Left kidney (tissue), 2 donors: ENCODE results near the gene TMEM44. TPM values are rescaled to one million over a fixed set of nuclear protein-coding genes. Genes with fewer than 3 reads are reported as not detected.
"Not testable (repeated sequence)": the region's sequence is repeated elsewhere in the genome, so short reads cannot be mapped to it uniquely, and the experiment has no call there.

ENCODE experiments used
- DNase-seq: peaks from one replicate; pipeline ENCODE4 v3.0.0-alpha.2; 2013
- polyA plus RNA-seq: library from polyadenylated mRNA; unstranded; fragments of 120-200 nt; gene quantifications from one replicate; pipeline ENCODE4 v1.2.1, GENCODE V29; 2013; ENCODE audit not compliant: insufficient read length

Gene TMEM44
- polyA plus RNA-seq, 1 donor, result 22.6 TPM

DNA sequence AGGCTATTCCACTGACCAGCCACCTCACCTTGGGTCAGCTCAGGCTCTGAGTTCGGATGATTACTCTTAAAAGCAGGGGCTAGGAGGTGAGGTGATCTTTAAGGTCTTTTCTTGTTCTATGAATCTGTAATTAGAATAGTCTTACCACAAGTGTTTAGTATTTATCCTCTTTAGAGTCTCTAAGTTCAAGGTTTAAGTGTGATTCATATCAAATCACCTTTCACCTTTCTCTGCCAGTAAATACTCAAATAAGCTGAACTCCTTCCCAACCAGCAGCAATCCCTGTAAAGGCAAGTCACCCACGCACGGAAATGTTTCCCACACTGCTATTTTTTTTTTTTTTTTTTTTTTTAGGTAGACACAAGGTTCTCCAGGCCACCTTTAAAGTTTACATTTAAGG lies 14.5 kb upstream of the TMEM44 start:
- no peak for DNase-seq

DNA sequence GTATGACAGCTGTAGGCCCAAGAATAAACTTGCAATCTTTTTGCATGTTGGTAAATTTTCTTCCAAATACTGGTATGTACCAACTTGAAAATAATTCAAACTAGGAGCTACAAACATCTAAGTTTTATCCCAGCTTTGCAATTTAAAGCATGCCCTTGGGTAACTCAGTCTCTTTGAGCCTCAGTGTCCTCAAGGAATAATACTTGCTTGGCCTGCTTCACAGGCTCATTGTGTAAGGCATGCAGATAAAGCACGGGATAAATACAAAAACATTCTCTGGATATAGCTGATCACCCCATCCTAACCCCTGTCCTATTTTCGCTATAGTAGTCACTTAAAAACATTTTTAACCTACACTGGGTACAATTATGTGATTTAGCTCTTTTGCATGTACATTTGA lies 9.6 kb upstream of the TMEM44 start:
- DNase-seq, result no peak

DNA sequence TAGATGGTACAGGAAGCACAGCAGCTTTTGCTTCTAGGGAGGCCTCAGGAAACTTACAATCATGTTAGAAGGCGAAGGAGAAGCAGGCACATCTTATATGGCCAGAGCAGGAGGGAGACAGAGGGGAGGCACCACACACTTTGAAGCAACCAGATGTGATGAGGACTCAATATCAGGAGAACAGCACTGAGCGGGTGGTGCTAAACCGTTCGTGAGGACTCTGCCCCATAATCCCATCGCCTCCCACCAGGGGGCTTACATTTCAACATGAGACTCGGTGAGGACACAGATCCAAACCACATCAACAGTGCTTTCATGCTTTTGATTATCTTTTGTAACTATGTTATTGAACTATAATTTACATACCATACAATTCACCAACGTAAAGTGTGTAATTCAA lies 7.6 kb upstream of the TMEM44 start:
- no peak for DNase-seq

DNA sequence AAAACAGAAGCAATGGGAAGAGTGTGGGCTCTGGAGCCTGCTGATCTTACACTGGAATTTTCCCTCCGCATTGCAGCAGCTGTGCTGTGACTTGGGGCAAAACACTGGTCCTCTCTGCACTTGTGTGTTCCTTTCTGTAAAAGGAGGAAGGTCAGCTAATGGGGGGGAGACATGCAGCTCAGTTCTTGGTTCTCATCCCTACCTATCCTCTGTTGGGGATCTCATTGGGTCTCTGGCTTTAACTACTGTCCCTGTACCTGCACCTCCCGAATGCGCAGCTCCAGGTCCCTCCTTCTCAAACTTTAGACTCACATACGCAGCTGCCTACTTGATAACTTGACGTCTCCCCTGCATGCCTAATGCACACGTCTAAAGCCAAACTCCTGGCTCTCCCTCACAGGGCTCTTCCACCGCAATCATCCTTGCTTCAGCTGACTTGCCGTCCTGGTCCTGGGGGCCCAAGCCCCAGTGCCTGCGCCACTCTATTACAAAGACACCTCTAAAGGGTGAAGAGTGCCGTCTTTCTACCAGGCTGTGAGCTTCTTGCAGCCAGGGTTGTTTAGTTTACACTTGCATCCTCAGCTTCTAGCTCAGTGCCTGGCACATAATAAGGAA lies 5.9 kb upstream of the TMEM44 start:
- no peak for DNase-seq

DNA sequence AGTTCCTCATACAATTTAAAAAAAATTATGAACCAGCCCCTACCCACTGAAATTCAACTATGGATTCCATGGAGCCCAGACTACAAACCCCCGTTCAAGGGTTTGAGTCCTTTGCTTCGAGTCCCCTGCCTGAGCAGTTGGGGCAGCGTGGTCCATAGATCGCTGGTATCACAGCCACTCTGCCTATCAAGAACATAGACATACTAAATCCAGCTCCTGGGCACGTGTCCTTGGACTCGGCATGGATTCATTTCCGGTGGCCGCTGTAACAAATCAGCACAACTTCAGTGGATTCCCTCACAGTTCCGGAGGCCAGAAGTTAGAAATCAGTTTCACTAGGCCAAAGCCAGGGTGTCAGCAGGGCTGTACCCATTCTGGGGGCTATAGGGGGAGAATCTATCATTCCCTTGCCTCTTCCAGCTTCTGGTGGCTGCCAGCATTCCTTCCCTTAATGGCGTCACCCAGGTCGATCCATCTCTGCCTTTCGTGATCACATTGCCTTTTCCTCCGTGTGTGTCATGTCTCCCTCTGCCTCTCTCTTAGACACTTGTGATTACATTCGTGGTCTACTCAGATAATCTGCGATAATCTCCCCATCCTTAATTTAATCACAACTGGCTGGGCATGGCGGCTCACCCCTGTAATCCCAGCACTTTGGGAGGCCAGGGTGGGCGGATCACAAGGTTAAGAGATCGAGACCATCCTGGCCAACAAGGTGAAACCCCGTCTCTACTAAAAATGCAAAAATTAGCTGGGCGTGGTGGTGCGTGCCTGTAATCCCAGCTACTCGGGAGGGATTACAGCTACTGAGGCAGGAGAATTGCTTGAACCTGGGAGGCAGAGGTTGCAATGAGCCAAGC lies 4.6 kb upstream of the TMEM44 start:
- DNase-seq, result no peak

DNA sequence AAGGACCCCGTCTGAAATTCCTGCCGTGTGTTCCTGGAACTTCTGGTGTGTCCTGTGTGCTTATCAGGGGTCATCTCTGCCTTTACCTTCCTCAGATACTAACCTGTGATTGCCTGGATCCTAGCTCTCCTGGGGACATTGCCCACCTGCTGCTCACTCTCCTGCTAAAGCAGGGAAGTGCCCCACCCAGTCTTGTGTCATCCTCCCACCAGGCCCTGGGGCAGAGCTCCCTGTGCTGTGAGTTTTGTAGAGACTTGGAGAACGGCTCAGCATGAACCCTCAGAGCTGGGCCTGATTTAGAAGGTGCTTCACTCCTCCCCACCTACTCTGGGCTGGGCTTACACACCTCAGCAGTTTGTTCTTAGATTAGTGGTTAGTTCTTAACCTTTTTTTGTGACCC lies 3.8 kb upstream of the TMEM44 start:
- no peak for DNase-seq

DNA sequence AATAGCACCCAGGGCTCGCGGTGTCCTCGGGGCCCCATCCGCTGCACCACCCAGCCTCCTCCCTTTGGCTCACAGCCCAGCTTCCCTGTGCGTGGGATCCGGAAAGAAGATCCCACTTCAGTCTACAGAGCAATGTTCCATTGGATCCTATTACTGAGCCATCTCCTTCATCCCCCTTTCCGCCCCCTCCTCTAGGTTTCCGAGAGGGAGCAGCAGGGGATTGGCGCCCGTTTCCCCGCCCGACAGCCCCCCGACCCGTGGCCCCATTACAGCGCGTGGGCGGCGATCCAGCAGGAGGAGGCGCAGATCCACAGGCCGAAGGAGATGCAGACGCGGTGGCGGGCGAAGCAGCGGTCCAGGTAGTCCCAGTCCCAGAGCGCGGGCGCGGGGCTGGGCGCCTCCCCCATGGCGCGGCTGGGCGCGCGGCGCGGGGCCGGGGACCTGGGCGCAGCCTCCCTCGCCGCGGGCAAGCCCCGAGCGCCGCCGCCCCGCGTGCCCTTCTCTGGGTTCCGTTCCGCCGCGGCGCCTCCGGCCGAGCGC lies 340 bp downstream of the TMEM44 start:
- DNase-seq, result peak; percentile 40

DNA sequence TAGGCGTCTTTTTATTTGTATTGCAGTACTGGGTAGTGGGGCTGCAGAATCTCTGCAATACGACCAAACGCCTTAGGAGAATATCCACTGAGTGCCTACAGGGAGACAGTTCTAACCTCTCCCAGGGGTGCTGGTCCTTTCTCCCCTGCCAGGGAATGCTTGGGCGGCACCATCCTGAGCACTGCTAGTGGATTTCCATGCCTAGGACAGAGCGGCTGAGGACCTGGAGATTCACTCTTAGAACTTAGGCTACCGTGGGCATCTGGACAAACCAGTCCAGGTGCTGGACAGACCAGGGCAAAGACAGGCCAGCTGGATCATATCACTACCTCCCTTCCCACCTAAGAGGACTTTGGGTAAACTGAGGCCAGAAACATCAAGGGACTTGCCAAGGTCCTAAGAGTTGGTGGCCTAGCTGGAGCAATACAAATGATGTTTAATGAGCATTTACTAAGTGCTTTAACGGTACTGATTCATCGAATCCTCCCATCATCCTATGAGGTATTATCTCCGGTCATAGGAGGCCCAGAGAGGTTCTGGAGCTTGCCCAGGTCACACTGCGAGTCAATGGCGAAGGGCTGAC lies 902 bp downstream of the TMEM44 start:
- DNase-seq, result no peak

DNA sequence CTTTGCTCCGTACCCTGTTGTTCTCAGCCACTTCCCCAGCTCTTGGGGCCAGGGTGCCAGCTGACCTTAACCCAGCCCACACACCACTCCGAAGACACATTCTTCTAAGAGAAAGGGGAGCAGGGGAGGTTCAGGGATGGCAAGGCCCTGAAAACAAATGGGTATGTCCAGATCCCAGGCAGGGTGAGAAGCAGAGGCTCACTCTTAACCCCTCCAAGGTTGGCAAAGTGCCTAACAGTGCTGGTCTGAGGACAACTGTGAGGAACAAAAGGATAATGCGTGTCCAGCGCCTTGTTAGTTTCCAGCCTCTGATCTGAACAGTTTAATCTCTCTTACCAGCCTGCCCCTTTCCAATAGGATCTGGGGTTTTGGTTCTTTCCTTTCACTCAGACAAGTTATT lies 1.5 kb downstream of the TMEM44 start:
- DNase-seq, result no peak

DNA sequence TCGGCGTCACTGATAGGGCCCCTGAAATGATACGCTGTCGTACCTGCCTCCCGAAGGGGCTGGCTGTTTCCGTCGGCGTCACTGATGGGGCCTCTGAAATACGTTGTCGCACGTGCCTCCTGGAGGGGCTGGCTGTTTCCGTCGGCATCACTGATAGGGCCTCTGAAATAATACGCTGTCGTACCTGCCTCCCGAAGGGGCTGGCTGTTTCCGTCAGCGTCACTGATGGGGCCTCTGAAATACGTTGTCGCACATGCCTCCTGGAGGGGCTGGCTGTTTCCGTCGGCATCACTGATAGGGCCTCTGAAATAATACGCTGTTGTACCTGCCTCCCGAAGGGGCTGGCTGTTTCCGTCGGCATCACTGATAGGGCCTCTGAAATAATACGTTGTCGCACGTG lies 2.5 kb downstream of the TMEM44 start:
- not testable (repeated sequence) for DNase-seq

DNA sequence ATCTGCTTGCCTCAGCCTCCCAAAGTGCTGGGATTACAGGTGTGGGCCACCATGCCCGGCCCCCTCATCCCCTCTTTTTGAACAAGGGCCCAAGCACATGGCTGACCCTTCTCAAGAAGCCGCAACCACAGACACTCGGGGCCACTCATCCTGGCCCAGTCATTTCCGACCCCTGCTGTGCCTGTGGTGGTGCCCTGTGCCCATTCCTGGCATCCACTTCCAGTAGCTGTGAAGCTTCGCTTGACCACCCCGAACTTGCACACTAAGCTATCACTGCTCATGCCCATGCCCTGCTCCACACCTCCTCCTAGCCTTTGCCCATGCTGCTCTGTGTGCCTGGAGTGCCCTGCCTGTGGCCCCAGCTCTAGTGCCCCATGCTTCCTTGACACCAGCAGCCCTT lies 8.3 kb downstream of the TMEM44 start:
- DNase-seq, result no peak

DNA sequence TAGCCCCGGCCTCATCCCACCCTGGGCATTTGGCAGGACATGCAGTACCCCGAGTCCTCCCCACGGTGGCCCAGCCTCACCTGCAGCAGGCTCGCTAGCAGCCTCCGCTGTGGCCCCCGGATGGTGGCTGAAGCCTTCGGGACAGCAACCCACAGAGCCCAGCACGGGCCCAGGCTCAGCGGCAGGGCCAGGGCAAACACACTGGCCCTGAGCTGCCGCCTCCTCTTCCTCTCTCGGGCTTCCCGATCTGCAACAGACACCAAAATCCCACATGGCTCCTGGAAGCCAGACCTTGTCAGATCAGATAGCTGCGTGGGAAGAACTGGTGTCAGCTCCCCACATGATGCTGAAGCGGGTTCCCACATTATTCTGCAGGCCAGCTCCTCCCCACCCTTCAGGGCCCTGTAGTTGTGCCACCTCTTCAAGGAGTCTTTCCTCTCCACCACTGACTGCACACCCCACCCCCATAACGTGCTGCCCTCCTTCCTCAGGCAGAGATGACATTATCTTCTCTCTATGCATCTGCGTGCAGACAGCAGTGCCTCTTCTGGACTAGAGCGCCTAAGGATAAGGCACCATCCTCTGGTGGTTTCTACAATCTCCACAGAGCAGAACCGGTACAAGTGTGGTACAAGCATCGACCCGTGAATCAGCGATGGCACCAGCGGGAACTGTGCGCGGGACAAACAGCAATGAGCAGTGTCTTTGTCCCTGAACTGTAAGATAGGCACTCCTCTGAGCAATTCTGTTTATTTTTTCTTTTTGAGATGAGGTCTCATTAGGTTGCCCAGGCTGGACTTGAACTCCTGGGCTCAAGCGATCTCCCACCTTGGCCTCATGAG lies 9.5 kb downstream of the TMEM44 start:
- DNase-seq, result no peak

DNA sequence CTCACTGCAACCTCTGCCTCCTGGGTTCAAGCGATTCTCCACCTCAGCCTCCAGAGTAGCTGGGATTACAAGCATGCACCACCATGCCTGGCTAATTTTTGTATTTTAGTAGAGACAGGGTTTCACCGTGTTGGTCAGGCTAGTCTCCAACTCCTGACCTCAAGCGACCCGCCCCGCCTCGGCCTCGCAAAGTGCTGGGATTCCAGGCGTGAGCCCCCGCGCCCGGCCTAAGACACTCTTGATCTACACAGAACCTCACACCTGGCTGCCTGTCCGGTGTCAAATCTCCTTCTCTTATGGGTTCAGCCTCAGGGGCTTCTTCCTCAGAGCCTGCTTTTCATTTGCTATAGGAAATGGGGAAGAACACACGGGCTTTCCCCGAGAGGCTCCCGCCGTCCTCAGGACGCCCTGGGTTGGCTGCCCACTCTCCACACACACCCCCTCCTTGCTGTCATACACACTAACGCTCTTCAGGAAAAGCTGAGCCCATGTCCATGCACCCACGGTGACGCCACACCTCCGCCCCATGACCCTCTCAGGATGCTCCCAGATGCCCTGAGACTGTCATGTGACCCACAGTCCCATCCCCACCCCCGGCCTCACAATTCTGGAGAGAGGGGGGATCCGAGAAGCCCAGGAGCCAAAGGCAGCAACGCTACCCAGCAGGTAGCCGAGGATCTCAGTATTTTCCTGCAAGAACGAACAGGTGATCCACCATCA lies 10.4 kb downstream of the TMEM44 start:
- no peak for DNase-seq

DNA sequence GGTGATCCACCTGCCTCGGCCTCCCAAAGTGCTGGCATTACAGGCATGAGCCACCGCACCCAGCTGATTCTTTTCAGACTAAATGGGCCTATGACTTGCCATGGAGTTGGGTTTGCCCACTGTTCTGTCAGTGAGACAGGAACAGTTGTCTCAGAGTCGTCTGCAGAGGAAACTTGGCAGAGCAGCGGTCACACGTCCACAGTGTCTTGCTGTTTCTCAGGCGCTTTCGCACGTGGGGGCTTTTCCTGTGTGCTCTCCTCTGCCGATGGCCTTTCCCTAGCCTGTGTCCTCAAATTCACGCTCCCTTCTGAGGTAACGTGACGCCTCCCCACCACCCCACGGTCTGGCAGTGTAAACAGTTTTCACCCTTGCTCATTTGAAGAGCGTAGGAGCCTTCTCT lies 11.3 kb downstream of the TMEM44 start:
- no peak for DNase-seq

DNA sequence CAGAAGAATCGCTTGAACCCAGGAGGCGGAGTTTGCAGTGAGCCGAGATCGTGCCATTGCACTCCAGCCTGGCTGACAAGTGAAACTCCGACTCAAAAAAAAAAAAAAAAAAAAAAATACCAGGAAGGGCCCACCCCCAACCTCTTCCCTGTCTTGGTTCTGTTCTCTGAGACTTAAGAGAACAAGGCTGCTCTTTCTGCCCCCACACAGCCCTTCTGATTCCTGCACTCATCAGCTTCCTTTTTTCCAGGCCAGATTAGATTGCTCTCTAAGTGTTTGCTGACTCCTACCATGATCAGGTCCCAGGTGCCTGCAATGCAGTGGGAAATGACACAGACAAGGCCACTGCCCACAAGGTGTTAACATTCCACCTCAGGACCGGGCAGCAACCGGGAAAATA lies 13.0 kb downstream of the TMEM44 start:
- DNase-seq, result no peak

DNA sequence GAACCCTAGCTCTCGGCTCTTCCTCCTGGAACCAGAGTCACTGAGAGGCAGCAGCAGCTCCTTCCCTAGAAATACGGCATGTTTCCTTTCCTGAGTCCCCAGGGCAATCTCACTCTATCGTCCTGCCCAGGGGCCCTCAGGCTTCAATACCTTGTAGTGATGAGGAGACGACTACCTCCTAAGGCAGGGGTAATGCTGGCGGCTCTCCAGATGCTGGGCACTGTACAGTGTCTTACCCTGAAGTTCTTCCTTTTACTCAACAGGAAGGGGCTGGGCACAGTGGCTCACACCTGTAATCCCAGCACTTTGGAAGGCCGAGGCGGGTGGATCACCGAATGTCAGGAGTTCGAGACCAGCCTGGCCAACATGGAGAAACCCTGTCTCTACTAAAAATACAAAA lies 13.5 kb downstream of the TMEM44 start:
- no peak for DNase-seq

DNA sequence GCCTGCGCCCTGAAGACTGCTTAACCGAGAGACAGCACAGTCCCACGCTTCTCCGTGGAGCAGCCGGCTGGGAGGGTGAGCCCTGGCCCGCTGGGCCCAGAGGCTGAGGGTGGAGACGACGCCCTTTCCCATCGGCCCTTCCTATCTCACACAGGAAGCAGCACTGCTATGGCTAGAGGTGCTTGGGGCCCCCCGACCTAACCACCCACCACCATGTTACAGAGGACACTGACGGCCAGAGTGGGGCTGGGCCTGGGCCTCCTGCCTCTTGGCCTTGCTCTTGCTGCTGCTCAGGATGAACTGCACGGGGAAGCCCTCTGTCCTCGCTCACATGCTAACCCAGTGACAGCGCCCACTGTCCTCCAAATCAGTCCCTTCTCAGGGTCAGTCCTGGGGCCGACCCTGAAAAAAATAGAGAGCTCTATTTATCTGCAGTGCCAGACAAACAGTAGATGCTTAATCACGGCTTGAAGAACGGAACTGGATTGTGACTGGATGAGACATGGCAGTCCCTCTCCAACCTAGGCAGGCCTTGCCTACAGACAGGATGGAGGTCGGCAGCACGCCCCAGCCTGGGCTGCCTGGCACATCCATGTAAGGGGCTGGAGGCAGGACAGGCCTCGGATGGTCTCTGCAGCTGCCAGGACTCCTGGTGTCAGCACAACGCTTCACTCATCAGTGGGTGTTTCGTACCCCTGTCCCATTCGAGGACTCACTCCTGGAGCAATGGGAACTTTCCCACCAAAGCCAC lies 14.2 kb downstream of the TMEM44 start:
- no peak for DNase-seq

DNA sequence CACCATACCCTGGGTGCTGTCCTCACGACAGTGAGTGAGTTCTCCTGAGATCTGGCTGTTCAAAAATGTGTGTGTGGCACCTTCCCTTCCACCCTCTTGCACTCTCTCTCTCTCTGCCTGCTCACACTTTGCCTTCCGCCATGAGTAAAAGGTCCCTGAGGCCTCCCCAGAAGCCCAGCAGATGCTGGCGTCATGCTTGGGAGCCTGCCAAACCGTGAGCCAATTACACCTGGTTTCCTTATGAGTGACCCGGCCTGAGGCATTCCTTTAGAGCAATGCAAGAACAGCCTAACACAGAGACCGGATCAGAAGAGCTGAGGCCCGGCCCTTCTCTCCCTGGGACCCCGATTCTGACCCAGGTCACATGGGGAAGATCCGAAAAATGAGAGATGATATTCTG lies 15.4 kb downstream of the TMEM44 start:
- no peak for DNase-seq

DNA sequence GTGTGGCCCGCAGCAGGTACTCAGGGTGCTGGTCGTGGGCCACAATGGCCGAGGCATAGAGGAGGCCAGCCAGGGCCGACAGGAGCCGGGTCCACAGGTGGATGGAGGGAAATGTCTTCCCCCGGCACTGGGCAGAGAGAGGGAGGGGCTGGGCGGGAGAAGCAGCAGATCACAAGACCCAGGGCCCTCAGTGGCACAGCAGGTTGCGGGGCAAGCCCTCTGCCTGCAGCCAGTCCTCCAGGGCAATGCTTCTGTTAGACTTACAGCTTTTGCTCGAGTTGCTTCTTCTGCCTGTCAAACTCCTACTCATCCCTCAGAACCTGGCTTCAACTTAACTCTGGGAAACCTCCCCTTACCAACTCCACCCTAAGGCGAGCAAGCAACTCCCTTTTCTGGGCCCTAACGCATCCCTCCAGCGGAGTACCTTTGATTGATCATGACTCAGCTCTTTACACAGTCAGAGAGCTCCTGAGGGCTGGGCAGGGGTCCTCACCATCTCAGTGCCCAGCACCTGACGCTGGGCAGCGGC lies 16.0 kb downstream of the TMEM44 start:
- no peak for DNase-seq

DNA sequence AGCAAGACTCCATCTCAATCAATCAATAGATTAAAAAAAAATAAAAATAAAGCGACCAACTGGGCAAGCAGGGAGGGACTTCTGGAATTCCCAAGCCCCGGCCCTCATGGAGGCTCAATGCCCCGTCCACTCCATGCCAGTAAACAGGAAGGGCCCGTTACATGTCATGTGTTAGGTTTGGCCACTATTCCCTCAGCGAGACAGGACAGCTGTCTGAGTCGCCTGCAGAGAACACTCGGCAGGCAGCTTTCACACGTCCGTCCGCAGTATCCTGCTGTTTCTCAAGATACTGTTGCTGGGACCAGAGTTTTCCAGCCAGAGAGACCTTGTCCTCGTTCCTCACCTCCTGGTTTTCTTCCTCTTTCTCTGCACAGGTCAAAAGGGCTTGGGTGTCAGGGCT lies 18.0 kb downstream of the TMEM44 start:
- DNase-seq, result no peak

DNA sequence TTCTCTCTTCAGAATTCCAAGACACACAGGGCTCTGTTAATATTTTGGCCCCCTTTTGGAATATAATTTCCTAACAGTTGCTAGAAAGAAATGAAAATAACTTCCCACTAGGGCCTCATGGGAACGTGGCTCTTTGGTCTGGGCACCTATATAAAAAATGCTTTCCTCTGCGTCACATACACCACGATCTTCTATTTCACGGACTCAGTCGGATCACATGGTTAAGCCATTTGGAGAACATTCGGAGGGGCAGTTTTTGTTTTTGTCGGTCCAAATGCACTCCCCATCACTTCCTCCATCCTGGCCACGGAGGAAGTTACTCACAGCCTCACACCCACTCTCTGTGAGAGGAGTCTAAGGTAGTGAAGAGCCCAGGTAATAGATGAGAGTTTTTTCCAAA lies 21.0 kb downstream of the TMEM44 start:
- no peak for DNase-seq
